Fibroblast of pulmonary artery (primary cell): Measurements from ENCODE around the gene MAST4.

Experiments
- DNase-seq: peaks from one replicate; pipeline ENCODE4 v3.0.0-alpha.2; 2010; ENCODE audit warnings: low read depth
- H3K4me3 ChIP-seq: replicated peaks from 2 replicates; pipeline ENCODE4 v1.5.1; 2011; ENCODE audit warnings: low read depth, mild to moderate bottlenecking, control low read depth, low read length, moderate library complexity
- TF ChIP-seq, protein P1 (sequence below): IDR thresholded peaks from 2 replicates; pipeline ENCODE4 v1.5.1; 2011; ENCODE audit warnings: mild to moderate bottlenecking, control low read depth, low read length, inconsistent platforms; ENCODE audit errors: missing control alignments

MAST4 gene

DNA sequence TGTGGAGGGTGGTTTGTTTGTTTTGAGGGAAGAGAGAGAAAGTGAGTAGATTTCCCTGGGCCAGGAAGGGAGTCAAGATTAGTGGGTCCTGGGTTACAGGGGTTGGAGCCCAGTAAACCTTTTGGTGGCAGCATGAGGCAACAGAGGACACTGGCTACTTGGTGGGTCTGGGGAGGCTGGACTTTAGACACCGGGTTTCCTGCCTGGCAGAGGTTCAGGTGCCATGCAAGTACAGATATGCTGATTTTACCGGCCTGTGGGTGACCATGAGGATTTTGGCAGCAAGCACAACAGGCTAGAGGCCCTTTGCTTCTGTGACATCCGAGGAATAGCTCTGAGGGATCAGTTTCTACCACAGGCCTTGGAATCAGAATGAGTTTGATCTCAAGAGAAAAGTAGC, 18.9 kb downstream of the MAST4 start:
- H3K4me3 ChIP-seq = no peak overlapping the region
- no peak for DNase-seq
- TF ChIP-seq, protein P1, sequence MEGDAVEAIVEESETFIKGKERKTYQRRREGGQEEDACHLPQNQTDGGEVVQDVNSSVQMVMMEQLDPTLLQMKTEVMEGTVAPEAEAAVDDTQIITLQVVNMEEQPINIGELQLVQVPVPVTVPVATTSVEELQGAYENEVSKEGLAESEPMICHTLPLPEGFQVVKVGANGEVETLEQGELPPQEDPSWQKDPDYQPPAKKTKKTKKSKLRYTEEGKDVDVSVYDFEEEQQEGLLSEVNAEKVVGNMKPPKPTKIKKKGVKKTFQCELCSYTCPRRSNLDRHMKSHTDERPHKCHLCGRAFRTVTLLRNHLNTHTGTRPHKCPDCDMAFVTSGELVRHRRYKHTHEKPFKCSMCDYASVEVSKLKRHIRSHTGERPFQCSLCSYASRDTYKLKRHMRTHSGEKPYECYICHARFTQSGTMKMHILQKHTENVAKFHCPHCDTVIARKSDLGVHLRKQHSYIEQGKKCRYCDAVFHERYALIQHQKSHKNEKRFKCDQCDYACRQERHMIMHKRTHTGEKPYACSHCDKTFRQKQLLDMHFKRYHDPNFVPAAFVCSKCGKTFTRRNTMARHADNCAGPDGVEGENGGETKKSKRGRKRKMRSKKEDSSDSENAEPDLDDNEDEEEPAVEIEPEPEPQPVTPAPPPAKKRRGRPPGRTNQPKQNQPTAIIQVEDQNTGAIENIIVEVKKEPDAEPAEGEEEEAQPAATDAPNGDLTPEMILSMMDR = no peak

- no peak overlapping the region for H3K4me3 ChIP-seq
- TF ChIP-seq, protein P1 = no peak
- no peak for DNase-seq
Measured at GRCh38 chr5:66615894-66616293, 19.7 kb downstream of the MAST4 start.

GRCh38 chr5:66616520-66617225, 20.5 kb downstream of the MAST4 start:
- TF ChIP-seq, protein P1 = no peak
- DNase-seq = peak; percentile 56
- no peak overlapping the region for H3K4me3 ChIP-seq

GRCh38 chr5:66617226-66617861, 21.2 kb downstream of the MAST4 start:
- TF ChIP-seq, protein P1 = no peak
- DNase-seq = no peak
- H3K4me3 ChIP-seq = no peak overlapping the region

DNA sequence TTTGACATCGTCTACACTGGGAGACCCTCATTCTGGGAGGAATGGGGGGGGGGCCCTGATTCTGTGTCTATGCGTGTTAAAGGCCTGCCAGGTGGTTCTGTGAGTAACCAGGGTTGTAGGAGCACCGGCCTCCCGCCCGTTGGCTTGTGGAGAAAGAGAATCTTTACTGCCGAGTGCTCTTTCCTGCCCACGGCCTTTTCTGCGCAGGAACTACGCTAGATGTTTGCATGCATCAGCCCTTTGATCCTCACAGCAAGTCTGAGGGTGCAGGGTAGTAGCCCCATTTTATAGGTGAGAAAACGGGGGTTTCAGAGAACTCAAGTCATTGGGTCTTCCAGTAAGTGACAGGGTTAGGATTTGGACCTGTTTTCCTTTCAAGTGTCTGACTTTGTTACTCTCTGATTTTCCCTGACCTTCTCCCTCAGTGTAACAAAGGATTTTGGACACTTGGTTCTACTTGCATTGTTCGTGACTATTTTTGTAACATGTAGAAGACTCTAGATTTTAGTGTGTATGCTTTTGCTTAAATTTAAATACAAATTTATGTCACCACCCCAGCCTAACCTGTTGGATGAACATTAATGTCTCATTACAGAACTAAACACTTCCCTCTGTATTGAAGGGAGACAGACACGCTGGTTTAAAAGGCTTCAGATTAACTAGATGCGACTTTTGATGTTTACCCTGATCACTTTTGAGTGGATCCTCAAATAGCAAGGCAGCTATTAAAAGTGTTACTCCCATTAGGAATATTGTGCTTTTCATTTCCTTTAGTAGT, 22.0 kb downstream of the MAST4 start:
- DNase-seq = no peak
- H3K4me3 ChIP-seq = no peak overlapping the region
- TF ChIP-seq, protein P1 = no peak

GRCh38 chr5:66620711-66621110, 24.5 kb downstream of the MAST4 start:
- TF ChIP-seq, protein P1 = no peak
- DNase-seq = no peak
- H3K4me3 ChIP-seq = no peak overlapping the region
